ENCODE data around the gene NBAS.

DNA sequence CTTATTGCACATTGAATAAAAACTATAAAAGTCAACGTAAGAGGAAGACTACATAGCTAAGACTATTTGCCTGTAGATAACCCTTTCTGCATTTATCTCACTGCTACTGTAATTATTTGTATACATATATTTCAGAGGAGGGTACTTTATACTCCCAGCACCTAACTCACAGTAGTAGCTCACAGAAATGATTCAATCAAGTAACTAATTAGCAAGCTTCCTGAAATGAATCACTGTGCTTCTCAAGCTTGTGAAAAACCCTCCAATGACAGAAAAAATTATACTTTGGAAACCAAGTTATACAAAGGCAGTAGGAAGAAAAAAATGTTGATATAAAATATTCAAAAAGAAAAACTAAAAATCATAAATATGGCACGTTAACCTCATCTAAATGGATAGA is 124.9 kb downstream of the NBAS start:
- TF ChIP-seq POLR2A (IDR thresholded peaks at IDR 0.05; ENCODE audit: low read depth, low read length): no peak
- TF ChIP-seq POLR2AphosphoS5 (IDR thresholded peaks at IDR 0.05; ENCODE audit: low read depth, low read length): no peak

Measured in GM12892 (cell line).